CD4-positive, alpha-beta T cell treated with Interferon alpha-2 for 1 hour (primary cell): Measurements from ENCODE around the gene CAPRIN2.
A peak's percentile ranks its signal among the peaks of the same experiment; 100 is the strongest.

Experiments used
- DNase-seq, 2 donors: peaks; one replicate each; pipeline ENCODE4 v3.0.0-alpha.2; 2020 to 2022

CAPRIN2 gene, protein sequence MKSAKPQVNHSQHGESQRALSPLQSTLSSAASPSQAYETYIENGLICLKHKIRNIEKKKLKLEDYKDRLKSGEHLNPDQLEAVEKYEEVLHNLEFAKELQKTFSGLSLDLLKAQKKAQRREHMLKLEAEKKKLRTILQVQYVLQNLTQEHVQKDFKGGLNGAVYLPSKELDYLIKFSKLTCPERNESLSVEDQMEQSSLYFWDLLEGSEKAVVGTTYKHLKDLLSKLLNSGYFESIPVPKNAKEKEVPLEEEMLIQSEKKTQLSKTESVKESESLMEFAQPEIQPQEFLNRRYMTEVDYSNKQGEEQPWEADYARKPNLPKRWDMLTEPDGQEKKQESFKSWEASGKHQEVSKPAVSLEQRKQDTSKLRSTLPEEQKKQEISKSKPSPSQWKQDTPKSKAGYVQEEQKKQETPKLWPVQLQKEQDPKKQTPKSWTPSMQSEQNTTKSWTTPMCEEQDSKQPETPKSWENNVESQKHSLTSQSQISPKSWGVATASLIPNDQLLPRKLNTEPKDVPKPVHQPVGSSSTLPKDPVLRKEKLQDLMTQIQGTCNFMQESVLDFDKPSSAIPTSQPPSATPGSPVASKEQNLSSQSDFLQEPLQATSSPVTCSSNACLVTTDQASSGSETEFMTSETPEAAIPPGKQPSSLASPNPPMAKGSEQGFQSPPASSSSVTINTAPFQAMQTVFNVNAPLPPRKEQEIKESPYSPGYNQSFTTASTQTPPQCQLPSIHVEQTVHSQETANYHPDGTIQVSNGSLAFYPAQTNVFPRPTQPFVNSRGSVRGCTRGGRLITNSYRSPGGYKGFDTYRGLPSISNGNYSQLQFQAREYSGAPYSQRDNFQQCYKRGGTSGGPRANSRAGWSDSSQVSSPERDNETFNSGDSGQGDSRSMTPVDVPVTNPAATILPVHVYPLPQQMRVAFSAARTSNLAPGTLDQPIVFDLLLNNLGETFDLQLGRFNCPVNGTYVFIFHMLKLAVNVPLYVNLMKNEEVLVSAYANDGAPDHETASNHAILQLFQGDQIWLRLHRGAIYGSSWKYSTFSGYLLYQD

GRCh38 chr12:30754750-30755394 is at the start of gene CAPRIN2:
Gene CAPRIN2, minus strand, starts transcription at chr12:30754951. Its CDS starts 1,431 bp downstream, at chr12:30753520.
- DNase-seq: peak; percentile 91 to 95

DNA sequence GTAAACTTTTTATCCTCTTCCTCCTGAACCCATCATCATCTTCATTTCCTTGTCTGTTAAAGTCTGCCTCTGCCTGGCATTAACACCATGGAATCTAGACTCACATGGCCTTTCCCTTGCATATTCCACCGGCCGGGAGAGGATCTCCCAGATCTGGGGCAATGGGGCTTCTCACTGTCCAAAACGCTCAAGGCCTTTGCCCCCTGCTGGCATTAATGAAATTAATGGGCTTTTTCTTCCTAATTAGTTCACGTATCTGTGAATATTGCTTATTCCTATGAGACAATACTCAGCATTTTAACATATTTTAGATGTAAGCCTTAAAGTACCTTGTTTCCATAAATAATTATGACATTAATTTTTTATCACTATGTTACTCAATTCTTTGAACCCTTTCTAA is 42.9 kb upstream of the CAPRIN2 start:
- DNase-seq: no peak

DNA sequence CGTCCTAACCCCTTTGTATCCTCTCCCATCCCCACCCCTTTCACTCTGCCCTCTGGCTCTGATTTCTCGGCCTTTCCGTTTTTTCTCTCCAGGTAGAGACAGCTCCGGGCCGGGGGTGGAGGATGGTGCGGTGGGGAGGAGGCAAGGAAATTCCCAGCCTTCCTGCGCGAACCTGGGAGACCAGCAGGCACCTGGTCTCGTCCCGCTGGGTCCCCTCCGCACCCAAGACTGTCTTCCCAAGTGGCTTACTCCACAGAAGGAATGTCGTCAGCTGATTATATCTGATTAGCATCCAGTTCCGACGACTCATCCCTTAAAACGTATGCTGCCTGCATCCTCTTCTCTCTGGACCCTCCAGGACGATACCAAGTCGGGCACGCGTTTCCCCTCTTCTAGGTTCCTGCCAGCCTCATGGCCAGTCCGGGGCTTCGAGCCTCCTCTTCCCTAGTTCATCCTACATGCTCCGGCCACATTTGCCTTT is 42.2 kb upstream of the CAPRIN2 start:
- no peak for DNase-seq

- DNase-seq: no peak
Observed at GRCh38 chr12:30796313-30796780, 41.6 kb upstream of the CAPRIN2 start.

DNA sequence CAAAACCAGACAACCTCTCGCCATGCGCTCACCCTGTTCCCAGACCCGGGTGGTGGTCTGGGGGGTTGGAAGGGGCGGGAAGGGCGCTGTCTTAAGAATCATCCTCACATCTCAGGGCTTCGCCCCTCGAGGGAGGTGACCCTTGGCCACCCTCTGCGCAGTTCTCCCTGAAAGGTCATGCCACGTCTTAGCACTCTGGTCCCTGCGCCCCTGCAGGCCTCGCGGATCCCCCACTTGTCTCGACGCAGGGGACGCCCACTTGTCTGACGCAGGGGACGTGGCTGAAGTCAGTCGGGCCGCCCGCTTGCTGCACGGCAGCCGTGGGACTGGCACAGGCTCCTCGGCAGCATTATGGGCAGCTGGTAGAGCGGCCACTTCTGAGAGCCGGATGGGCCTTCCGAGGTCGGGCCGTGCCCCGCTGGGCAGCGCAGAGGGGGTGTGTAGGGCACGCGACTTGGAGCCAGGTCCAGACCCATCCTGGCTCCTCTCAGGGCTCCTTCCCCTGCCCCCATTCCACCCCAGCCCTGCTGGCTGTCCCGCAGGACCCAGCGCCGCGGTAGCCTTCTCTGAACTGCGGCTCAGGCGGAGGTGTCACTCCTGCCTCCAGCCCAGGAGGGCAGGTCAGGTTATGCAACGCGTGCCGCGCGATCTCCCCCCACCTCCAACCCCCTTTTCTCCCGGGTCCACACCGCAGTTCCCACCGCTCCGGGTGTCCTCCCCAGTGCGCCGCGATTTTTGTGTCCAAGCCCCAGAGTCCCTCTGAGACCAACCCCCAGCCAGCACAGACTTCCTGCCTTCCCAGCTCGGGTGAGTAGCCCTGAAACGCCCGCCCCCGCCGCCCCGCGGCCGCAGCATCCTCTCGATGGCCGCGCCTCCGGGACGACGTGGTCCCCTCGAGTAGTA is 40.9 kb upstream of the CAPRIN2 start:
- peak; percentile 30 to 38 for DNase-seq

- DNase-seq: no peak
Observed at GRCh38 chr12:30794591-30795409, 40.0 kb upstream of the CAPRIN2 start.

DNA sequence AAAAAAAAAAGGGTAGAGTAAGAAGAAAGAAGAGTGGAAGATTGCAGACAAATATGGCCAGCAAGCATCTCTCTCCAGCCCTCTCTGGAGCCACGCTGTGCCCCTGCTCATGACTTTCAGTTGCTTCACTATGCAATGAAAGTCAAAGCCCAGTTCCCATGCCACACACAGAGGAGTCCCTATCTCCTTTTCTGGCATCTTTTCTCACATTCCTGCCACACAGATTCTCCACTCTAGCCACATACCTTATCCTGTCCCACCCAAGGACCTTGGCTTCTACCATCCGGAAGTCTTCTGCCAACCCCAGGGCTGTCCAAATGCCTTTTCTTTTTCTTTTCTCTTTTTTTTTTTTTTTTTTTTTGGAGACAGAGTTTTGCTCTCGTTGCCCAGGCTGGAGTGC is 39.3 kb upstream of the CAPRIN2 start:
- no peak for DNase-seq

GRCh38 chr12:30792648-30793499 is 38.1 kb upstream of the CAPRIN2 start:
- no peak for DNase-seq

DNA sequence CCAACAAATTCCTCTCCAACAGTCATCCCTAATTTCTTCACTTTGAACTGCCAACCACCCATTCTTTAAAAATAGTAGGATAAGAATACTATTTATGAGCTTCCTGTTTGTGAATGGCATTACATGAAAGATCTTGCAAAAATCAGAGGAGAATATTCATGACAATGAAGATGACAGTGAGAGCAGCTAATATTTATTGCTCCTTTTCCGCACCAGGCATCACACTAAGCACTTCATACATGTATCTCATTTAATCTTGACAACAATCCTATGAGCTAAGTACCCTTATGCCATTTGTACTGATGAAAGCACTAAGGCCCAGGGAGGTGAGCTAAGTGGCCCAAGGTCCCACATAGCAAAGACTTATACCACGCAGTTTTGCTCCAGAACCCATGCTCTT is 37.3 kb upstream of the CAPRIN2 start:
- no peak for DNase-seq

- DNase-seq: no peak
Observed at GRCh38 chr12:30788754-30789153, 34.0 kb upstream of the CAPRIN2 start.

DNA sequence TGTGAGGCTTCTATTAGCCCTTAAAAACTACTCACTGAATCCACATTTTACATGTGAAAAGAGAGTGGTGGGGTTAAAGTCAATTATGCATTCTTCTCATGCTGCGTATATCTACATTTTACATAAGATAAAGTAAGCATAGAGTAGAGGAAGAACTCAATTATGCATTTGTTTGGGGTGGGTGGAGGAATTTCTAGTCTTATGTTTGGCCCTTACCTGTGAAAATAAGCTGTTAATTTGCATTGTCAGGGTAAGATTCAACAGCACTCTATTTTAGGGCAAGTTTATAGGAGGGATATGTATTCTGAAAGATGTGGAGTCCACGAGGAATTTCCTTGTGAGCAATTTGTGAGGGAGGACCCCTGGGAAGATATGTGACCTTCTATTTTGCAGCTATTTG is 30.9 kb upstream of the CAPRIN2 start:
- no peak for DNase-seq

DNA sequence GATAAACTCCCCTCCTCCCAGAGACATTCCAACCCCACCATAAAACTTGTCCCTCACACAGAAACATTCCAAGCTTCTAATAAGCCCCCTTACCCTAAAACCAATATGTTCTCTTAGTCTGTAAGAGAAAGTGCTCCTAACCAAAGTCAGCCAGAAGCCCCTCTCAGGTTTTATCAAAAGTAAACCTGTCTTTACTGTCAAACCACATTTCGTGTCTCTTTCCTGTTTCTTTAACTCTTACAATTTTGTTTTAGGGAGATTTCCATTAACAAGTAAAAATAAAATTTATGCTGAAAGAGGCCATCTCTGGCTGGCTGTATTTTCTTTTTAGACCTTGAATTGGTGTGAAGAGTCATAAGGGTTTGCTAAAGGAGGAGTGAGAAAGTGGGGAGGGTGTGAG is 29.8 kb upstream of the CAPRIN2 start:
- DNase-seq: no peak

- DNase-seq: no peak
Observed at GRCh38 chr12:30783946-30784345, 29.2 kb upstream of the CAPRIN2 start.

DNA sequence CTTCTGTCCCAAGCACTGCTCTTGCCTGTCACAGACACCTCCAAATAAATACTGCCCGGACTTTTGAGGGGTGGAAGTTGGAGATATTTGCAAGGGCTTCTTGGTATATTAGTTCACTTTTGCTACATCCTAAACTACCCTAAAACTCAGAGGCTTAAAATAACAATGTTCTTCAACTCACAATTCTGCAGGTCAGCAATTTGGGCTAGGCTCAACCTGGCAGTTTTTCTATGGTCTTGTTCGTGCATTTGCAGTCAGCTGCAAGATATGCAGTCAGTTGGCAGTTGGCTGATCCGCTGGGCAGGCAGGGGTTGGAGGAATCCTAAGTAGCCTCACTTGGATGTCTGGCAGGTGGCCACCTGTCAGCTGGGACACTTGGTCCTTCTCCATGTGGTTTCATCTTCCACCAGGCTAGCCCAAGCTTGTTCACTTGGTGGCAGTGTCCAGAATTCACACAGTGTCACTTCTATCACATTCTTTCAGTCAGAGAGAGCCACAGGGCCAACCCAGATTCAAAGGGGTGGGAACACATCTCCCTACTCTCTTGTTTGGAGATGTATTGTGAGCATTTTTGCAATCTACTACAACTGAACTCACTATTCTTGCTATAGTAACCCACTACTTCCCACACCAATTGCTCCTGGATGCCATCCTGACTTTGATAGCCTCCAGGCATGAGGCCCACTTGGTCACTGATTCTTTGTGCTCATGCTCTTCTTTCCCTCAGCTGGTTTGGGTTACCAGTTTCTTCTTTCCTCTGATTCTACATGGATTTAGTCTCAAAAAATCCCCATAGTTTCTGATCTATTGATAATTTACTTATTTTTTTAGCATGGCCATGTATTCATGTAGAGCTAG is 27.8 kb upstream of the CAPRIN2 start:
- no peak for DNase-seq

DNA sequence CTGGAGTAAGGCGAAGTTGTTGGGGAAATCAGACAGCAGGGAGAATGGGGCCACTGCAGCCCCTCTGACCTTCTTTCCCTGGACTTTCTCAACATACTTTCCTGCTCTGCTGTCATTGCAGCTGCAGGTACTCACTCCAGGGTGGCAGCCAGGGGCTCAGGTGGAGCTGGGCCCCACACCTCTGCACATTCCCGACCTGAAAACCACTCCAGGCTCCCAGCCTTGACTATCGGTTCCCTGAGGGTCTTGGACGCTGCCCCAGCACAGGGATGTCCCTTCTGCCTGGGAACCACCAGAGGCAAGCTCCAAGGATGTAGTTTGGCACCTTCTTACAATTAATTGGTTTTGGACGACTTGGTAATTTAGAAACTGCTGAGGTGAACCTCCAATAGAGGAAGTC is 24.8 kb upstream of the CAPRIN2 start:
- DNase-seq: no peak

DNA sequence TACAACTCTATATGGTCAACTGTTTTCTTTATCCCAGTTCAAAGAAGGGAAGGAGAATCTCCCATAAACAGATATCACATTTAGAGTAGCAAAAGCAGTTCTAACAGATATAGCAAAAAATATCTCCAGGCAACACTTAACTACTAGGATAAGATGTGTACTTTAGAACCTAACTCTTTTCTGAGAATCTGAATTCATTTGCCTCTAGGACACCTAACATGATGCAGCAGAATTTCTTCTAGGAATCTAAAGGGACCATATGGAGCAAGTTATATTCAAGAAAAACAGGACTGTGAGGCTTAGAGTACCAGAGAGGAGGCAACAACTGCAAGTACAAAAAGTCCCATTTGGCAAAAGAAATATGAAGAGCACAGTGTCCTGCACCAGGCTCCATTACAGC is 24.4 kb upstream of the CAPRIN2 start:
- no peak for DNase-seq

DNA sequence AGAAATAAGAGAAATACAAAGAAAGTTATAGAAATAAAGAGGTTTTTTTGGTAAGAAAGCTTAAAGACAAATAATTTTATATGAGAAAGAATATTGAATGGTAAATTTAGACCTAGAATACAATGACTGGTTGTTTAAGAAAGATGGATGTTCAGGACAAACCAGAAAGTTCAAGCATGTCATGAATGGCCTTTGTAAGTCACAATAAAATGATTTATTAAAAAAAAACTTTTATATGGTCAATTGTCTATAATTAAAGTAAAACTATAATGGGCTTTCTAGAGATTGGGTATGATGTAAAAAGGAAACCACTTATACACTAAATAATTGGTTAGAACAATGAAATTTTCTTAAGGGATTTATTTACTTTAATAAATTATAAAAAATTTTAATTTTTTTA is 19.8 kb upstream of the CAPRIN2 start:
- DNase-seq: no peak

- no peak for DNase-seq
Observed at GRCh38 chr12:30769802-30770201, 15.1 kb upstream of the CAPRIN2 start.

- DNase-seq: no peak
Observed at GRCh38 chr12:30764251-30764650, 9.5 kb upstream of the CAPRIN2 start.
